Osteoblast (primary cell): ENCODE results near the gene FHIP1B. TPM values are rescaled to one million over a fixed set of nuclear protein-coding genes. Genes with fewer than 3 reads are reported as not detected.
A peak's percentile ranks its signal among the peaks of the same experiment; 100 is the strongest.

Source experiments
- DNase-seq: peaks from one replicate; pipeline ENCODE4 v3.0.0; 2011; ENCODE audit warnings: low spot score, mixed read lengths; ENCODE audit not compliant: insufficient read length; ENCODE audit errors: missing footprints
- H2AFZ ChIP-seq: 2 replicates; pipeline ENCODE4 v1.6.0; 2011; ENCODE audit warnings: mild to moderate bottlenecking, low read length
- H3K27ac ChIP-seq: 2 replicates; pipeline ENCODE4 v1.5.1; 2011; ENCODE audit warnings: mild to moderate bottlenecking, low read depth, low read length, moderate library complexity
- H3K27me3 ChIP-seq: 2 replicates; pipeline ENCODE4 v1.6.0; 2012; ENCODE audit warnings: mild to moderate bottlenecking, control low read depth, inconsistent platforms, low read length, moderate library complexity; ENCODE audit not compliant: insufficient read depth
- H3K36me3 ChIP-seq: 2 replicates; pipeline ENCODE4 v1.5.1; 2011; ENCODE audit warnings: mild to moderate bottlenecking, low read length, control low read depth, moderate library complexity; ENCODE audit not compliant: insufficient read depth
- H3K4me1 ChIP-seq: 2 replicates; pipeline ENCODE4 v1.5.1; 2011; ENCODE audit warnings: mild to moderate bottlenecking, low read length, control low read depth, moderate library complexity; ENCODE audit not compliant: insufficient read depth
- H3K4me2 ChIP-seq: 2 replicates; pipeline ENCODE4 v1.6.0; 2011; ENCODE audit warnings: mild to moderate bottlenecking, low read length; ENCODE audit not compliant: insufficient read depth
- H3K4me3 ChIP-seq: fragments of 200-600 bp; sonication (generic); 3 replicates; pipeline ENCODE4 v1.5.1; 2012; ENCODE audit warnings: mild to moderate bottlenecking, low read length, inconsistent platforms; ENCODE audit not compliant: insufficient read depth
- H3K79me2 ChIP-seq: 2 replicates; pipeline ENCODE4 v1.6.0; 2012; ENCODE audit warnings: mild to moderate bottlenecking, low read length, control low read depth, inconsistent platforms; ENCODE audit not compliant: insufficient read depth
- H3K9me3 ChIP-seq: 2 replicates; pipeline ENCODE4 v1.5.1; 2011; ENCODE audit warnings: low read depth, low read length, control low read depth
- H4K20me1 ChIP-seq: 2 replicates; pipeline ENCODE4 v1.6.0; 2012; ENCODE audit warnings: mild to moderate bottlenecking, low read length, control low read depth; ENCODE audit not compliant: insufficient read depth
- total RNA-seq: library from RNA; depleted of rRNA; stranded (reverse); fragments of >200 nt; gene quantifications from 2 replicates; pipeline ENCODE4 v1.2.3, GENCODE V29; 2012
- TF ChIP-seq, protein P1 (sequence below): IDR thresholded peaks from 2 replicates; pipeline ENCODE4 v1.5.1; 2011; ENCODE audit warnings: mild to moderate bottlenecking, low read depth, low read length, moderate library complexity; ENCODE audit errors: extremely low read depth

FHIP1B gene
- total RNA-seq, 1 donor = 15.6 TPM

DNA sequence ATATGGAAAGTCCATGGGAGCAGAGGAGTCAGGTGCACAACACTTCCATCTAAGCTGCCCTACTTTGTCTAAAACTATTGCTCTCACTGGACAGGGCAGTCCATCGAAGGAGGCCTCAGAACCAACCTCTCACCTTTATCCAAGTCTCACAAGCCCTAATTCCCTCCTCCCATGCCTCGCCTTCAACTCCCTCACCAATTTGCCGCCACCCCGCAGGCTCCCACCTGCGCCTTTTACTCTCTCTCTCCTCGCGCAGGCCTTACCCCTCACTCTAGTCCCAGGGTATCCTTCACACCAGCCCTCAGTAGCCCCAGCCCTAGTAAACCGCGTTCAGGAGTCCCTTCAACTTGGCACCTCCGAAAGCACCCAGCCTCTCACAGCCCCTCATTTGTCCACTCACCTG lies 451 bp downstream of the FHIP1B start:
- peak overlapping the region; percentile 96 for H3K4me2 ChIP-seq
- peaks cover 54% of the 10 kb centered on the region for H3K79me2 ChIP-seq
- H3K4me3 ChIP-seq = peak overlapping the region; percentile 98
- peak overlapping the region; percentile 93 for H3K27ac ChIP-seq
- H3K27me3 ChIP-seq = no peaks in the 10 kb centered on the region
- peaks cover 11% of the 10 kb centered on the region for H3K4me1 ChIP-seq
- TF ChIP-seq, protein P1, sequence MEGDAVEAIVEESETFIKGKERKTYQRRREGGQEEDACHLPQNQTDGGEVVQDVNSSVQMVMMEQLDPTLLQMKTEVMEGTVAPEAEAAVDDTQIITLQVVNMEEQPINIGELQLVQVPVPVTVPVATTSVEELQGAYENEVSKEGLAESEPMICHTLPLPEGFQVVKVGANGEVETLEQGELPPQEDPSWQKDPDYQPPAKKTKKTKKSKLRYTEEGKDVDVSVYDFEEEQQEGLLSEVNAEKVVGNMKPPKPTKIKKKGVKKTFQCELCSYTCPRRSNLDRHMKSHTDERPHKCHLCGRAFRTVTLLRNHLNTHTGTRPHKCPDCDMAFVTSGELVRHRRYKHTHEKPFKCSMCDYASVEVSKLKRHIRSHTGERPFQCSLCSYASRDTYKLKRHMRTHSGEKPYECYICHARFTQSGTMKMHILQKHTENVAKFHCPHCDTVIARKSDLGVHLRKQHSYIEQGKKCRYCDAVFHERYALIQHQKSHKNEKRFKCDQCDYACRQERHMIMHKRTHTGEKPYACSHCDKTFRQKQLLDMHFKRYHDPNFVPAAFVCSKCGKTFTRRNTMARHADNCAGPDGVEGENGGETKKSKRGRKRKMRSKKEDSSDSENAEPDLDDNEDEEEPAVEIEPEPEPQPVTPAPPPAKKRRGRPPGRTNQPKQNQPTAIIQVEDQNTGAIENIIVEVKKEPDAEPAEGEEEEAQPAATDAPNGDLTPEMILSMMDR = no peak
- H4K20me1 ChIP-seq = peaks cover 2% of the 10 kb centered on the region
- no peaks in the 10 kb centered on the region for H3K36me3 ChIP-seq
- peak overlapping the region; percentile 98 for H2AFZ ChIP-seq
- H3K9me3 ChIP-seq = no peaks in the 10 kb centered on the region
- peak; percentile 82 for DNase-seq

DNA sequence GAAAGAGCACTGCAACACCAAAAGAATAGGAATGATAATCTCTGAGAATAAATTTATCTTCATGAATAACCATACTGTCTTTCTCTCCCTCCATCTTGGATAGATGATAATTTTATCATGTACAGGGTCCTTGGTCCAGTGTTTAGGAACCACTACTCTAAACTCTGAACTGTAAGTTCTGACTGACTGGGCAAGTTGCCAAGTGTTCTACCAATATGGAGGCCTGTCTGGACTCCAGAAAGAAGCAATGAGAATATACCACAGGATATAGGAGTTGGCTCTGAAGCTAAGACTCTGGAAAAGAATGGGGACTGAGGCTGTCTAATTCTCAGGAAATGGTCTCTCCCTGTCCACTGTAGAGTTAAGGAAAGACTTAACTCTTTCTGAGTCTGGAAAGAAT lies 1.5 kb downstream of the FHIP1B start:
- peaks cover 62% of the 10 kb centered on the region for H3K79me2 ChIP-seq
- peaks cover 2% of the 10 kb centered on the region for H4K20me1 ChIP-seq
- H3K4me1 ChIP-seq = peaks cover 11% of the 10 kb centered on the region
- no peaks in the 10 kb centered on the region for H3K9me3 ChIP-seq
- TF ChIP-seq, protein P1 = no peak
- H3K4me2 ChIP-seq = peak overlapping the region; percentile 96
- no peaks in the 10 kb centered on the region for H3K27me3 ChIP-seq
- no peak overlapping the region for H2AFZ ChIP-seq
- DNase-seq = no peak
- H3K36me3 ChIP-seq = no peaks in the 10 kb centered on the region
- no peak overlapping the region for H3K4me3 ChIP-seq
- no peak overlapping the region for H3K27ac ChIP-seq

DNA sequence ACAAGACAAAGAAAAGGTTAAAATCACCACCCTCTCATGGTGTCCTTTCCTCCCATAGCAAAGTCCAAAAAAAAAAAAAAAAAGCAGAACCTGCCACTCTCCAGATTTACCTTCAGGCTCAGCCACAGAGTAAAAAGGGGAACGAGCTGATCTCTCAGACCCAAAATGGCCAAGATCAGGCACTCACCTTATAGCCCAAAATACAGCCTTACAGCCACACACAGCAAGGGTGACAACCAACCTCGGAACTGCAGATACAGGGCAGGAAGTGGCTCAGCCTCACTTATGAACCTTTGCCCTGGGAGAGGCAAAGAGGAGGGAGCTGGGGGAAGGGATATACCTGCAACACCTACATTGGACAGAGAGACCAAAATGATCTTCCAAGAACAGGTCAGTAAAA lies 4.5 kb downstream of the FHIP1B start:
- peaks cover 3% of the 10 kb centered on the region for H4K20me1 ChIP-seq

DNA sequence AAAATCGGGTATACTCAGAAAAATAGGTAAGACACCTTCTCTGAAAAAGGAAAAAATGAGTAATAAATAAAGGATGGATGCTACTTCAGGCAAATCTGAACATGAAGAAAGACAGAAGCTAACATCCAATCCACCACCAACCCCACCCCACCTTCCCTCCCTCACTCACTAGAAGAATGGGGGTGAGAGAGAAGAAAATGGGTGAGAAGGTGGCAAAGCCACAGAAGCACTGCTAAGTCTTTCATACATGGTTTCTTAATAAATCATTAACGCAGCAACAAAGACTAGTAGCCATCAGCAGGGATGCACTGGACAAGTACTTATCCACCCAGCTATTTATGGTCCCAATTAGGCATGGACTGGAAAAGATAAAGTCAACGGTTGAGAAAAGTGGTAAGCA lies 5.9 kb downstream of the FHIP1B start:
- H3K27me3 ChIP-seq = no peaks in the 10 kb centered on the region
- H3K79me2 ChIP-seq = peaks cover 87% of the 10 kb centered on the region
- TF ChIP-seq, protein P1 = no peak
- H3K4me2 ChIP-seq = no peak overlapping the region
- peaks cover 1% of the 10 kb centered on the region for H3K4me1 ChIP-seq
- H4K20me1 ChIP-seq = peaks cover 9% of the 10 kb centered on the region
- no peaks in the 10 kb centered on the region for H3K9me3 ChIP-seq
- no peak overlapping the region for H2AFZ ChIP-seq
- H3K27ac ChIP-seq = no peak overlapping the region
- no peak for DNase-seq
- H3K4me3 ChIP-seq = no peak overlapping the region
- H3K36me3 ChIP-seq = peaks cover 5% of the 10 kb centered on the region

More for the DNA sequence above, 4.5 kb downstream of the FHIP1B start:
- TF ChIP-seq, protein P1 = no peak
- no peak for DNase-seq
- Histone ChIP-seq H3K27ac (no peak overlapping the region), H3K4me2 (no peak overlapping the region), H3K27me3 (no peaks in the 10 kb centered on the region), H3K36me3 (no peaks in the 10 kb centered on the region), H3K4me1 (peaks cover 6% of the 10 kb centered on the region), H2AFZ (no peak overlapping the region), H3K9me3 (no peaks in the 10 kb centered on the region), H3K4me3 (no peak overlapping the region), H3K79me2 (peaks cover 92% of the 10 kb centered on the region)
